Ishikawa (cell line): ENCODE data around the gene TRANK1.

Experiments
- CEBPB ChIP-seq: IDR thresholded peaks from 2 replicates; pipeline ENCODE4 v1.6.1; 2012
- CREB1 ChIP-seq: IDR thresholded peaks from 2 replicates; pipeline ENCODE4 v1.6.1; 2012; ENCODE audit warnings: low read depth
- EGR1 ChIP-seq: IDR thresholded peaks from 2 replicates; pipeline ENCODE4 v1.6.1; 2012
- EP300 ChIP-seq: IDR thresholded peaks from 2 replicates; pipeline ENCODE4 v1.6.1; 2012; ENCODE audit warnings: borderline replicate concordance
- FOXM1 ChIP-seq: IDR thresholded peaks from 2 replicates; pipeline ENCODE4 v1.6.1; 2012; ENCODE audit warnings: low read depth, borderline replicate concordance
- NFIC ChIP-seq: IDR thresholded peaks from 2 replicates; pipeline ENCODE4 v1.6.1; 2012
- RAD21 ChIP-seq: IDR thresholded peaks from 2 replicates; pipeline ENCODE4 v1.6.1; 2012; ENCODE audit warnings: low read depth
- TAF1 ChIP-seq: IDR thresholded peaks from 2 replicates; pipeline ENCODE4 v1.6.1; 2012; ENCODE audit warnings: low read depth, mild to moderate bottlenecking
- TCF12 ChIP-seq: IDR thresholded peaks from 2 replicates; pipeline ENCODE4 v1.6.1; 2012; ENCODE audit warnings: low read depth
- TEAD4 ChIP-seq: IDR thresholded peaks from 2 replicates; pipeline ENCODE4 v1.6.1; 2012
- USF1 ChIP-seq: IDR thresholded peaks from 2 replicates; pipeline ENCODE4 v1.6.1; 2012
- YY1 ChIP-seq: IDR thresholded peaks from 2 replicates; pipeline ENCODE4 v1.6.1; 2012; ENCODE audit warnings: low read depth
- ZBTB7A ChIP-seq: IDR thresholded peaks from 2 replicates; pipeline ENCODE4 v1.6.1; 2012; ENCODE audit warnings: low read depth
- TF ChIP-seq, protein P1 (sequence below): IDR thresholded peaks from 2 replicates; pipeline ENCODE4 v1.6.1; 2012; ENCODE audit warnings: low read depth, mild to moderate bottlenecking
- TF ChIP-seq, protein P2 (sequence below): IDR thresholded peaks from 2 replicates; pipeline ENCODE4 v1.6.1; 2012

TRANK1 gene

DNA sequence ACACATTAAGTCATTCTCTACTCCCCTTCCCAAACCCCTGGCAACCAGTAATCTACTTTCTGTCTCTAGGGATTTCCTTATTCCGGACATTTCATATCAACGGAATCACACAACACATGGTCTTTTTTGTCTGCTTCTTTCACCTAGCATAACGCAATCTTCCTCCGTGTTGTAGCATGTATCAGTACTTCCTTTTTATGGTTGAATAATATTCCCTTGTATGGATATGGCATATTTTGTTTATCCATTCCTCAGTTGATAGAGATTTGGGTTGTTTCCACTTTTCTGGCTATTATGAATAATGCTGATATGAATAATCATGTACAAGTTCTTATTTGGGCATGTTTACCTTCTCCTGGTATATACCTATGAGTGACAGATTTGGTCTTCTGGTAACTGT is 63.1 kb downstream of the TRANK1 start:
- TF ChIP-seq, protein P1, sequence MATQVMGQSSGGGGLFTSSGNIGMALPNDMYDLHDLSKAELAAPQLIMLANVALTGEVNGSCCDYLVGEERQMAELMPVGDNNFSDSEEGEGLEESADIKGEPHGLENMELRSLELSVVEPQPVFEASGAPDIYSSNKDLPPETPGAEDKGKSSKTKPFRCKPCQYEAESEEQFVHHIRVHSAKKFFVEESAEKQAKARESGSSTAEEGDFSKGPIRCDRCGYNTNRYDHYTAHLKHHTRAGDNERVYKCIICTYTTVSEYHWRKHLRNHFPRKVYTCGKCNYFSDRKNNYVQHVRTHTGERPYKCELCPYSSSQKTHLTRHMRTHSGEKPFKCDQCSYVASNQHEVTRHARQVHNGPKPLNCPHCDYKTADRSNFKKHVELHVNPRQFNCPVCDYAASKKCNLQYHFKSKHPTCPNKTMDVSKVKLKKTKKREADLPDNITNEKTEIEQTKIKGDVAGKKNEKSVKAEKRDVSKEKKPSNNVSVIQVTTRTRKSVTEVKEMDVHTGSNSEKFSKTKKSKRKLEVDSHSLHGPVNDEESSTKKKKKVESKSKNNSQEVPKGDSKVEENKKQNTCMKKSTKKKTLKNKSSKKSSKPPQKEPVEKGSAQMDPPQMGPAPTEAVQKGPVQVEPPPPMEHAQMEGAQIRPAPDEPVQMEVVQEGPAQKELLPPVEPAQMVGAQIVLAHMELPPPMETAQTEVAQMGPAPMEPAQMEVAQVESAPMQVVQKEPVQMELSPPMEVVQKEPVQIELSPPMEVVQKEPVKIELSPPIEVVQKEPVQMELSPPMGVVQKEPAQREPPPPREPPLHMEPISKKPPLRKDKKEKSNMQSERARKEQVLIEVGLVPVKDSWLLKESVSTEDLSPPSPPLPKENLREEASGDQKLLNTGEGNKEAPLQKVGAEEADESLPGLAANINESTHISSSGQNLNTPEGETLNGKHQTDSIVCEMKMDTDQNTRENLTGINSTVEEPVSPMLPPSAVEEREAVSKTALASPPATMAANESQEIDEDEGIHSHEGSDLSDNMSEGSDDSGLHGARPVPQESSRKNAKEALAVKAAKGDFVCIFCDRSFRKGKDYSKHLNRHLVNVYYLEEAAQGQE: no peak
- TF ChIP-seq EGR1 (no peak), TCF12 (no peak), TAF1 (no peak), FOXM1 (no peak)
- TF ChIP-seq, protein P2, sequence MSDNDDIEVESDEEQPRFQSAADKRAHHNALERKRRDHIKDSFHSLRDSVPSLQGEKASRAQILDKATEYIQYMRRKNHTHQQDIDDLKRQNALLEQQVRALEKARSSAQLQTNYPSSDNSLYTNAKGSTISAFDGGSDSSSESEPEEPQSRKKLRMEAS: no peak

GRCh38 chr3:36877930-36878685 is 66.7 kb downstream of the TRANK1 start:
- TF ChIP-seq USF1 (no peak), FOXM1 (no peak), CEBPB (no peak), EGR1 (no peak), CREB1 (no peak), TEAD4 (no peak), TAF1 (no peak), YY1 (no peak), NFIC (no peak)

- TF ChIP-seq YY1 (no peak), USF1 (peak; percentile 41; the same call in 1 of the 2 replicates), TCF12 (no peak)
These were observed 68.5 kb downstream of the TRANK1 start for GRCh38 chr3:36876181-36876936.

DNA sequence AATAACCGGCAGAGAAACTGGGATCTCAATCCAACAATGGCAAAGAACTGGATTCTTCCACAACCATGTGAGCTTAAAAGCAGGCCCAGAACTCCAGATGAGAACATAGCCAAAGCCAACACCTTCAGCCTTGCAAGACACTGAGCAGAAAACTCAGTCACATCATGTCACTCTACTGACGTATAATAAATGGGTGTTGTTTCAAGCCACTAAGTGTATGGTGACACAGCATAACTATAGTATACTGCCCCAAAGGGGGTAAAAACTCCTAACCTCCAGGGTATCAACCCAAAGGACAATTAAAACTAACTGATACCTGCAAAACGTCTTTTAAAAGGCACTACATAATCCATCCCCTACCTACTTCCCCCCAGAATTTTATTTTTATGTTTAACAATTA is 69.5 kb downstream of the TRANK1 start:
- no peak for TF ChIP-seq RAD21
- no peak for TF ChIP-seq TCF12
- no peak for TF ChIP-seq CREB1
- TF ChIP-seq TAF1: no peak
- TF ChIP-seq, protein P2: no peak
- TF ChIP-seq EP300: no peak
- TF ChIP-seq CEBPB: no peak
- TF ChIP-seq USF1: no peak
- TF ChIP-seq TEAD4: no peak
- TF ChIP-seq NFIC: no peak
- TF ChIP-seq FOXM1: no peak
- TF ChIP-seq EGR1: no peak
- TF ChIP-seq, protein P1: no peak
- TF ChIP-seq YY1: no peak
- TF ChIP-seq ZBTB7A: no peak

GRCh38 chr3:36874424-36874823 is 70.4 kb downstream of the TRANK1 start:
- TF ChIP-seq EP300: no peak
- no peak for TF ChIP-seq USF1
- TF ChIP-seq TEAD4: no peak
- TF ChIP-seq YY1: no peak
